Measurements from ENCODE around the gene MAZ. TPM values are rescaled to one million over a fixed set of nuclear protein-coding genes. Genes with fewer than 3 reads are reported as not detected.
"Not testable (repeated sequence)": the region's sequence is repeated elsewhere in the genome, so short reads cannot be mapped to it uniquely, and the experiment has no call there.

The MAZ gene
- total RNA-seq, 3 donors from 2014 or later (not counting 1 experiment from before 2014, with no cell fraction given), result 234 to 265 (median 252) TPM

DNA sequence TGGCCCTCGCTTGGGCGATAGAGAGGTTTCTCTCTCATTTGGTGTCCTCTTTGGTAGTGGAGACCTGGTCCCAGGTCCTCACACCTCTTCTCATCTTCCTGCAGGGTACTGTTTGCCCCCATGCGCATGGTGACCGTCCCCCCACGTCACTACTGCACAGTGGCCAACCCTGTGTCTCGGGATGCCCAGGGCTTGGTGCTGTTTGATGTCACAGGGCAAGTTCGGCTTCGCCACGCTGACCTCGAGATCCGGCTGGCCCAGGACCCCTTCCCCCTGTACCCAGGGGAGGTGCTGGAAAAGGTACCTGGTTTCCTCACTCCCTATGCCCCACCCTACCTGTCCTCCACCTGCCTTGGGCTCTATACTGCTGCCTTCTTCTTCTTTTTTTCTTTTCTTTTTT lies 24.4 kb downstream of the MAZ start:
- ATAC-seq (no peak), DNase-seq (no peak)
- no peak overlapping the region for H3K4me3 ChIP-seq (ENCODE audit: low read length)
- WGBS (ENCODE audit: insufficient coverage), result 96% methylated on average over 11 of the region's 11 CpGs
- H3K9me3 Mint-ChIP-seq, result no peaks in the 10 kb centered on the region
- H3K4me3 Mint-ChIP-seq, result no peak overlapping the region
- peaks cover 6 to 18% of the 10 kb centered on the region in 2 donors for H3K4me1 Mint-ChIP-seq
- H3K27ac Mint-ChIP-seq, result no peak overlapping the region
- H3K36me3 ChIP-seq (ENCODE audit: control insufficient read depth, insufficient read depth, low read length), result peaks cover 40% of the 10 kb centered on the region
- no peaks in the 10 kb centered on the region for H3K27me3 ChIP-seq (ENCODE audit: control insufficient read depth, insufficient read depth, low read length)
- TF ChIP-seq, protein P1, sequence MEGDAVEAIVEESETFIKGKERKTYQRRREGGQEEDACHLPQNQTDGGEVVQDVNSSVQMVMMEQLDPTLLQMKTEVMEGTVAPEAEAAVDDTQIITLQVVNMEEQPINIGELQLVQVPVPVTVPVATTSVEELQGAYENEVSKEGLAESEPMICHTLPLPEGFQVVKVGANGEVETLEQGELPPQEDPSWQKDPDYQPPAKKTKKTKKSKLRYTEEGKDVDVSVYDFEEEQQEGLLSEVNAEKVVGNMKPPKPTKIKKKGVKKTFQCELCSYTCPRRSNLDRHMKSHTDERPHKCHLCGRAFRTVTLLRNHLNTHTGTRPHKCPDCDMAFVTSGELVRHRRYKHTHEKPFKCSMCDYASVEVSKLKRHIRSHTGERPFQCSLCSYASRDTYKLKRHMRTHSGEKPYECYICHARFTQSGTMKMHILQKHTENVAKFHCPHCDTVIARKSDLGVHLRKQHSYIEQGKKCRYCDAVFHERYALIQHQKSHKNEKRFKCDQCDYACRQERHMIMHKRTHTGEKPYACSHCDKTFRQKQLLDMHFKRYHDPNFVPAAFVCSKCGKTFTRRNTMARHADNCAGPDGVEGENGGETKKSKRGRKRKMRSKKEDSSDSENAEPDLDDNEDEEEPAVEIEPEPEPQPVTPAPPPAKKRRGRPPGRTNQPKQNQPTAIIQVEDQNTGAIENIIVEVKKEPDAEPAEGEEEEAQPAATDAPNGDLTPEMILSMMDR (IDR thresholded peaks at IDR 0.05), result no peak
- peaks cover 17% of the 10 kb centered on the region for H3K4me1 ChIP-seq (ENCODE audit: control insufficient read depth, insufficient read depth, low read length)
- H3K36me3 Mint-ChIP-seq, result no peaks in the 10 kb centered on the region
- H3K27me3 Mint-ChIP-seq (ENCODE audit: low read depth in 2 of 2), result no peaks in the 10 kb centered on the region
- intact Hi-C loops (cut with micrococcal nuclease), result no loop called here
- no peaks in the 10 kb centered on the region for H3K9me3 ChIP-seq (ENCODE audit: control insufficient read depth, insufficient read depth, low read length)
- H3K27ac ChIP-seq (ENCODE audit: low read length), result no peak overlapping the region

DNA sequence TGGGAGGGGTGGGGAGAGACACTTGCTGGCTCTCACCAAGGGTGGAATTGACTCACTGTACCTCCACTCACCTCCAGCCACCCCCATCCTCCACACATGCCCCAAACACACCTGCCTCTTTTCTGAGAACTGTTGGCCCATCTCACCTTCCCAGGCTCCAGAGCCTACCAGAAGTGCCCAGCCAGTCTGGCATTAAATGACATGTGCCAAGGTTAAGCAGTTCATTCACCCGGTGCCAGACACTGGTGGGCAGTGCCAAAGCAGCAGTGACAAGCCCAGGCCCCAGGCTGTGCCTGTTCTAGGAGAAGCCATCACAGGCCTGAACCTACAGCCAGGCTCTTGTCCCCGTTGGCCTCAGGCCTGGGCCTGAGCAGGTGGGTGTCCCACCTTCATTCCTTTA lies 25.2 kb downstream of the MAZ start:
- Mint-ChIP-seq H3K36me3 (no peaks in the 10 kb centered on the region), H3K27ac (no peak overlapping the region), H3K9me3 (no peaks in the 10 kb centered on the region), H3K4me1 (peaks cover 6 to 17% of the 10 kb centered on the region in 2 donors), H3K27me3 (ENCODE audit: low read depth in 2 of 2) (no peaks in the 10 kb centered on the region), H3K4me3 (no peak overlapping the region)
- DNase-seq (no peak), ATAC-seq (no peak)
- 100% methylated on average over 2 of the region's 2 CpGs for WGBS (ENCODE audit: insufficient coverage)
- peaks cover 40% of the 10 kb centered on the region for H3K36me3 ChIP-seq (ENCODE audit: control insufficient read depth, insufficient read depth, low read length)
- intact Hi-C loops (cut with micrococcal nuclease), result no loop called here
- TF ChIP-seq, protein P1 (IDR thresholded peaks at IDR 0.05), result no peak
- no peak overlapping the region for H3K4me3 ChIP-seq (ENCODE audit: low read length)
- no peaks in the 10 kb centered on the region for H3K27me3 ChIP-seq (ENCODE audit: control insufficient read depth, insufficient read depth, low read length)
- H3K9me3 ChIP-seq (ENCODE audit: control insufficient read depth, insufficient read depth, low read length), result no peaks in the 10 kb centered on the region
- no peak overlapping the region for H3K27ac ChIP-seq (ENCODE audit: low read length)
- peaks cover 11% of the 10 kb centered on the region for H3K4me1 ChIP-seq (ENCODE audit: control insufficient read depth, insufficient read depth, low read length)

DNA sequence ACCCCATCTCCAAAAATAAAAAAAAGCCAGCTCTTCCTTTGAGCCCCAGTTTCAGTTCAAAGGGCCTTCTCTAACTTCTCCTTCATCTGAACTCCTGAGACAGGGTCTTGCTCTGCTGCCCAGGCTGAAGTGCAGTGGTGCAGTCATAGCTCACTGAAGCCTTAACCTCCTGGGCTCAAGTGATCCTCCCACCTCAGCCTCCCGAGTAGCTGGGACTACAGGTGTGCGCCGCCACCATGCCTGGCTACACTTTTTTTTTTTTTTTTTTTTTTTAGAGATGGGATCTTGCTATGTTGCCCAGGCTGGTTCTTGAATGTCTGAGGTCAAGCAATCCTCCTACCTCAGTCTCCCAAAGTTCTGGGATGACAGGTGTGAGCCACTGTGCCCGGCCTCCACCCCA lies 26.9 kb downstream of the MAZ start:
- WGBS (ENCODE audit: insufficient coverage), result 100% methylated on average over 4 of the region's 4 CpGs
- H3K4me1 ChIP-seq (ENCODE audit: control insufficient read depth, insufficient read depth, low read length); H3K4me3 ChIP-seq (ENCODE audit: low read length); H3K36me3 Mint-ChIP-seq; H3K27ac ChIP-seq (ENCODE audit: low read length); DNase-seq; H3K4me3 Mint-ChIP-seq; H3K9me3 Mint-ChIP-seq; H3K27ac Mint-ChIP-seq; H3K27me3 ChIP-seq (ENCODE audit: control insufficient read depth, insufficient read depth, low read length); H3K27me3 Mint-ChIP-seq (ENCODE audit: low read depth in 2 of 2); intact Hi-C loops (cut with micrococcal nuclease); ATAC-seq; H3K9me3 ChIP-seq (ENCODE audit: control insufficient read depth, insufficient read depth, low read length): not testable (repeated sequence)
- peaks cover 48% of the 10 kb centered on the region for H3K36me3 ChIP-seq (ENCODE audit: control insufficient read depth, insufficient read depth, low read length)
- peaks cover 0 to 10% of the 10 kb centered on the region in 2 donors for H3K4me1 Mint-ChIP-seq

DNA sequence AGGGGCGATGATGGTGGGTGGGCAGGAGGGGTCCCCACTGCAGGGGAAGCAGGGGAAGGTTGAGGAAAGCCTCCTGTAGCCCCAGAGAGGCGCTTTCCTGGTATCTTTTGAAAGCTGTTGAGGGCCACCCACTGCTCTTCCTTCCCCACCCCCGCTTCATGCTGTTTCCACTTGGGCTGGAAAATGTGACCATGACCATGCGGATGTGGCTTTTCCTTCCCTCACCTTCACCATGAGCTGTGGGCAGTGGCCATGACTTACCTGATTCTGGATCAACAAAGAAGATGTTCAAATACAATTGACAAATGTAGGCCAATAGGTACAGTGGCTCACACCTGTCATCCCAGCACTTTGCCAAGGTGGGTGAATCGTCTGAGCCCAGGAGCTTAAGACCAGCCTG lies 27.8 kb downstream of the MAZ start:
- TF ChIP-seq, protein P1 (IDR thresholded peaks at IDR 0.05), result no peak
- no peaks in the 10 kb centered on the region for H3K36me3 Mint-ChIP-seq
- WGBS (ENCODE audit: insufficient coverage), result 95% methylated on average over 5 of the region's 5 CpGs
- Histone ChIP-seq H3K4me1 (ENCODE audit: control insufficient read depth, insufficient read depth, low read length) (no peaks in the 10 kb centered on the region), H3K9me3 (ENCODE audit: control insufficient read depth, insufficient read depth, low read length) (no peaks in the 10 kb centered on the region), H3K36me3 (ENCODE audit: control insufficient read depth, insufficient read depth, low read length) (peaks cover 54% of the 10 kb centered on the region), H3K27me3 (ENCODE audit: control insufficient read depth, insufficient read depth, low read length) (no peaks in the 10 kb centered on the region), H3K27ac (ENCODE audit: low read length) (no peak overlapping the region), H3K4me3 (ENCODE audit: low read length) (no peak overlapping the region)
- ATAC-seq (no peak), DNase-seq (no peak)
- H3K27me3 Mint-ChIP-seq (ENCODE audit: low read depth in 2 of 2), result no peaks in the 10 kb centered on the region
- no peak overlapping the region for H3K27ac Mint-ChIP-seq
- no peaks in the 10 kb centered on the region for H3K9me3 Mint-ChIP-seq
- H3K4me3 Mint-ChIP-seq, result no peak overlapping the region
- intact Hi-C loops (cut with micrococcal nuclease), result no loop called here
- H3K4me1 Mint-ChIP-seq, result peaks cover 0 to 10% of the 10 kb centered on the region in 2 donors

Measured in natural killer cell (primary cell).